Skeletal muscle satellite cell (primary cell): Measurements from ENCODE around the gene GALNT5. TPM values are rescaled to one million over a fixed set of nuclear protein-coding genes. Genes with fewer than 3 reads are reported as not detected.
"Not testable (repeated sequence)": the region's sequence is repeated elsewhere in the genome, so short reads cannot be mapped to it uniquely, and the experiment has no call there.

Experiments used
- H3K27me3 ChIP-seq: 2 replicates; pipeline ENCODE4 v1.7.0; 2013; ENCODE audit warnings: low read length; ENCODE audit not compliant: control insufficient read depth, insufficient read depth
- H3K36me3 ChIP-seq: 2 replicates; pipeline ENCODE4 v1.7.0; 2013; ENCODE audit warnings: mild to moderate bottlenecking, control low read depth, low read length; ENCODE audit not compliant: insufficient read depth
- H3K4me1 ChIP-seq: 2 replicates; pipeline ENCODE4 v1.7.0; 2013; ENCODE audit warnings: low read length; ENCODE audit not compliant: control insufficient read depth, insufficient read depth
- H3K4me2 ChIP-seq: 2 replicates; pipeline ENCODE4 v1.7.0; 2013; ENCODE audit warnings: mild to moderate bottlenecking, low read length
- H3K4me3 ChIP-seq: 2 replicates; pipeline ENCODE4 v1.7.0; 2013; ENCODE audit warnings: low read length
- H3K9ac ChIP-seq: 2 replicates; pipeline ENCODE4 v1.7.0; 2013; ENCODE audit warnings: mild to moderate bottlenecking, low read depth, low read length, moderate library complexity
- H3K9me3 ChIP-seq: replicated peaks from 2 replicates; pipeline ENCODE4 v1.7.0; 2013; ENCODE audit warnings: mild to moderate bottlenecking, control low read depth, low read length
- total RNA-seq: library from RNA; depleted of rRNA; stranded (reverse); fragments of >200 nt; gene quantifications from 2 replicates; pipeline ENCODE4 v1.2.3, GENCODE V29; 2012; rRNA removed

GALNT5 gene
- total RNA-seq, result 2.6 and 3.0 TPM in 2 replicates

- Histone ChIP-seq H3K4me2 (peak within 1 kb of the TSS; percentile 88), H3K4me3 (peak within 1 kb of the TSS; percentile 69), H3K27me3 (no peaks in the 10 kb centered on the region), H3K36me3 (no peaks in the 10 kb centered on the region), H3K9ac (peak within 1 kb of the TSS; percentile 79), H3K9me3 (no peaks in the 10 kb centered on the region), H3K4me1 (peaks cover 50% of the 10 kb centered on the region)
Observed at GRCh38 chr2:157257312-157258252, at the start of gene GALNT5. Gene GALNT5, plus strand, starts transcription at chr2:157257705. Its CDS starts 378 bp downstream, at chr2:157258083.

GRCh38 chr2:157216286-157216965, 41.1 kb upstream of the GALNT5 start:
- no peak overlapping the region for H3K4me2 ChIP-seq
- no peak overlapping the region for H3K4me3 ChIP-seq
- no peaks in the 10 kb centered on the region for H3K4me1 ChIP-seq
- no peaks in the 10 kb centered on the region for H3K27me3 ChIP-seq
- H3K36me3 ChIP-seq, result no peaks in the 10 kb centered on the region
- no peaks in the 10 kb centered on the region for H3K9me3 ChIP-seq
- no peak overlapping the region for H3K9ac ChIP-seq

- H3K4me3 ChIP-seq, result no peak overlapping the region
- H3K9ac ChIP-seq, result no peak overlapping the region
- no peaks in the 10 kb centered on the region for H3K27me3 ChIP-seq
- no peaks in the 10 kb centered on the region for H3K36me3 ChIP-seq
- H3K4me2 ChIP-seq, result no peak overlapping the region
- H3K4me1 ChIP-seq, result no peaks in the 10 kb centered on the region
- no peaks in the 10 kb centered on the region for H3K9me3 ChIP-seq
Observed at GRCh38 chr2:157217409-157217808, 40.1 kb upstream of the GALNT5 start.

- Histone ChIP-seq H3K4me1 (no peaks in the 10 kb centered on the region), H3K9ac (no peak overlapping the region), H3K4me3 (no peak overlapping the region), H3K27me3 (no peaks in the 10 kb centered on the region), H3K36me3 (no peaks in the 10 kb centered on the region), H3K9me3 (no peaks in the 10 kb centered on the region), H3K4me2 (no peak overlapping the region)
Observed at GRCh38 chr2:157218911-157219310, 38.6 kb upstream of the GALNT5 start.

- no peaks in the 10 kb centered on the region for H3K36me3 ChIP-seq
- no peaks in the 10 kb centered on the region for H3K9me3 ChIP-seq
- H3K9ac ChIP-seq, result no peak overlapping the region
- no peaks in the 10 kb centered on the region for H3K27me3 ChIP-seq
- H3K4me2 ChIP-seq, result no peak overlapping the region
- no peak overlapping the region for H3K4me3 ChIP-seq
- H3K4me1 ChIP-seq, result no peaks in the 10 kb centered on the region
Observed at GRCh38 chr2:157220502-157220901, 37.0 kb upstream of the GALNT5 start.

- Histone ChIP-seq H3K9ac (no peak overlapping the region), H3K9me3 (no peaks in the 10 kb centered on the region), H3K4me3 (no peak overlapping the region), H3K27me3 (no peaks in the 10 kb centered on the region), H3K4me2 (no peak overlapping the region), H3K4me1 (no peaks in the 10 kb centered on the region), H3K36me3 (no peaks in the 10 kb centered on the region)
Observed at GRCh38 chr2:157221394-157221988, 36.0 kb upstream of the GALNT5 start.

- no peak overlapping the region for H3K9ac ChIP-seq
- H3K4me2 ChIP-seq, result no peak overlapping the region
- H3K36me3 ChIP-seq, result no peaks in the 10 kb centered on the region
- H3K4me3 ChIP-seq, result no peak overlapping the region
- no peaks in the 10 kb centered on the region for H3K9me3 ChIP-seq
- no peaks in the 10 kb centered on the region for H3K4me1 ChIP-seq
- H3K27me3 ChIP-seq, result no peaks in the 10 kb centered on the region
Observed at GRCh38 chr2:157223624-157224205, 33.8 kb upstream of the GALNT5 start.

- not testable (repeated sequence) for H3K9ac ChIP-seq, H3K27me3 ChIP-seq, H3K36me3 ChIP-seq, H3K9me3 ChIP-seq, H3K4me2 ChIP-seq, H3K4me1 ChIP-seq, H3K4me3 ChIP-seq
Observed at GRCh38 chr2:157224448-157224847, 33.1 kb upstream of the GALNT5 start.

- Histone ChIP-seq H3K4me3 (no peak overlapping the region), H3K4me1 (peaks cover 8% of the 10 kb centered on the region), H3K36me3 (no peaks in the 10 kb centered on the region), H3K27me3 (no peaks in the 10 kb centered on the region), H3K9me3 (no peaks in the 10 kb centered on the region), H3K4me2 (no peak overlapping the region), H3K9ac (no peak overlapping the region)
Observed at GRCh38 chr2:157227592-157227991, 29.9 kb upstream of the GALNT5 start.

GRCh38 chr2:157228946-157229345, 28.6 kb upstream of the GALNT5 start:
- H3K36me3 ChIP-seq, result no peaks in the 10 kb centered on the region
- H3K9ac ChIP-seq, result no peak overlapping the region
- no peaks in the 10 kb centered on the region for H3K27me3 ChIP-seq
- no peak overlapping the region for H3K4me3 ChIP-seq
- no peak overlapping the region for H3K4me2 ChIP-seq
- H3K4me1 ChIP-seq, result peaks cover 17% of the 10 kb centered on the region
- no peaks in the 10 kb centered on the region for H3K9me3 ChIP-seq

GRCh38 chr2:157229572-157229971, 27.9 kb upstream of the GALNT5 start:
- H3K9me3 ChIP-seq, result no peaks in the 10 kb centered on the region
- H3K27me3 ChIP-seq, result no peaks in the 10 kb centered on the region
- no peaks in the 10 kb centered on the region for H3K36me3 ChIP-seq
- no peak overlapping the region for H3K9ac ChIP-seq
- H3K4me1 ChIP-seq, result peaks cover 18% of the 10 kb centered on the region
- H3K4me3 ChIP-seq, result no peak overlapping the region
- H3K4me2 ChIP-seq, result no peak overlapping the region
